Raji (cell line): ENCODE data around the gene TCEAL5.

ENCODE experiments used
- POLR2A ChIP-seq: IDR thresholded peaks from 2 replicates; pipeline ENCODE4 v1.6.1; 2011; ENCODE audit warnings: low read depth, low read length, control low read depth; ENCODE audit not compliant: insufficient read depth

TCEAL5 gene, protein sequence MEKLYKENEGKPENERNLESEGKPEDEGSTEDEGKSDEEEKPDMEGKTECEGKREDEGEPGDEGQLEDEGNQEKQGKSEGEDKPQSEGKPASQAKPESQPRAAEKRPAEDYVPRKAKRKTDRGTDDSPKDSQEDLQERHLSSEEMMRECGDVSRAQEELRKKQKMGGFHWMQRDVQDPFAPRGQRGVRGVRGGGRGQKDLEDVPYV

DNA sequence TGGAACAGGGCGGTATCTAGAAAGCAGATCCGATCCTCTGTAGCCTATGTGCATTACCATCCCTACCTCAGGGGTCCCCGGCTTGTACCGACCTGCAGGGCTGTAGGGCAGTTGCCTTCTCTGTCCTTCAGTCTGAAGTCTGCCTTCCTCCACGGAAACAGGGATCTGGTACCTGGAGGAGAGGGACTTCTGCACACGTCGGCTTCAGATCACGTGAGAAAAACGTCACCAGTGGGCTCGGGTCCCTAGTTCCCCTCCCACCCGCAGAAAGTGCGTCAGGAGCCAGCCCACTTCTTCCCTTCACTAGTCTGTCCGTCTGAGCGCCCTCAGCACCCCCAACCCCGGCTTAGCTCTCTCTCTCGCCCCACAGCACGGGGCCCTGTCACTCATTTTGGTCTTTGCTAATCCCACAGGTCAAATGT lies at the start of gene TCEAL5:
Gene TCEAL5, minus strand, starts transcription at position 170 of the 422 bp plus-strand sequence. CDS start 2,187 bp downstream, outside the sequence.
- TF ChIP-seq POLR2A: no peak

DNA sequence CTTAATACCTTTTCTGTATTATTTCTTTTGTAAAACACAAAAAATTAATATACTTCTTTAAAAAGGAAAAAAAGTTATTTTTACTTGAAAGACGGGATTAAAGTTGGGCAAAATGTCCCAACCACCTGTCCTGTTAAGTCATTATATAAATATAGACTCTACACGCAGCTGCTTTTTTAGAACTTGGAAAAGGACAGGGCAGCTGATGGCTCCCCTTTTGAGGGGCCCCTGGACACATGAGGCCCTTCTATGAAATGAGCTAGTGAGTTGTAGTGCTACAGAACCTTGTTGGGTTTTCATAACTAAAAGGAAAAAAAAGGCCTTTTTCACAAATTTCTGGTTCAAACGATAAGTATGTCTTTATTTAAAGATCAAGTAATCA lies 34.8 kb upstream of the TCEAL5 start:
- no peak for TF ChIP-seq POLR2A

DNA sequence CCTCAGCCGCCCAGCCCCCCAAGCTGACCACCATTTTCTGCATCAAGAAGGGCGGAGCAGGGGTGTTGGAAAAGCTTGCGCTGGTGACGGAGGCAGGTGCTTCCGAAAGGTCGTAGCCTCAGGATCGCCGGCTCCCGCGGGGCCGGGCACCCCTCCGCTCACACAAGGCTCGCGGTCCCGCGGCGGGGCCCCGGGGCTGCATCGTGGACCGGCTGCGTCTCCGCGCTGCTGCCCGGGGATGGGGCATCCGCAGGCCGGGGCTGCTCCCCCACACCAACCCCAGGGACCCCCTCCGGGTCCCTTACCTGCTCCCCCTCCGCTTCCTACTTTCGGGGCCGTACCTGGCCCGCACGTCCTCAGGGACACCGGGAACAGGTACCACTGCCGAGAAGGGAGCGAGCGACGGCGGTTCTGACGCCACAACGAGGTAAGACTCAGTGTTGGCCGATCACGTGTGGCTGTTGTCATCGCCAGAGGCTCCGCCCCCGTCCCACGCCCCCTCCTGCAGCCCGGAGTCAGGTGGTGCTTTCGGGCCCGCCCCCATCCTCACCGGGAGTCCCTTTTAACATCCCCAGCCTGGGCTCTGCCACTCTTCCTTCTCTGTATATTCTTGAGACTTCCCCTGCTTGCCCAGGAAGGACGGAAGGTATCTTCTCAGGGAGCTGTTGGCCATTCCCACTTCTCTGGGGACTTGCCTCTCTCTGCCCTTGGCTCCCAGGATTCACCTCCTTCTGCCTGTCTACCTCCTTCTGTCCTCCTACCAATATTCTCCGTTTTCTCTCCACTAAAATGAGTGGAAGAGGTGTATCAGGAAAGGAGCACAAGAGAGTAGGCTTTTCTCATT lies 34.2 kb upstream of the TCEAL5 start, which contains the start of gene BEX2:
Gene BEX2, minus strand, starts transcription at position 436 of the 844 bp plus-strand sequence. CDS start 1,014 bp downstream, outside the sequence.
- TF ChIP-seq POLR2A: no peak

DNA sequence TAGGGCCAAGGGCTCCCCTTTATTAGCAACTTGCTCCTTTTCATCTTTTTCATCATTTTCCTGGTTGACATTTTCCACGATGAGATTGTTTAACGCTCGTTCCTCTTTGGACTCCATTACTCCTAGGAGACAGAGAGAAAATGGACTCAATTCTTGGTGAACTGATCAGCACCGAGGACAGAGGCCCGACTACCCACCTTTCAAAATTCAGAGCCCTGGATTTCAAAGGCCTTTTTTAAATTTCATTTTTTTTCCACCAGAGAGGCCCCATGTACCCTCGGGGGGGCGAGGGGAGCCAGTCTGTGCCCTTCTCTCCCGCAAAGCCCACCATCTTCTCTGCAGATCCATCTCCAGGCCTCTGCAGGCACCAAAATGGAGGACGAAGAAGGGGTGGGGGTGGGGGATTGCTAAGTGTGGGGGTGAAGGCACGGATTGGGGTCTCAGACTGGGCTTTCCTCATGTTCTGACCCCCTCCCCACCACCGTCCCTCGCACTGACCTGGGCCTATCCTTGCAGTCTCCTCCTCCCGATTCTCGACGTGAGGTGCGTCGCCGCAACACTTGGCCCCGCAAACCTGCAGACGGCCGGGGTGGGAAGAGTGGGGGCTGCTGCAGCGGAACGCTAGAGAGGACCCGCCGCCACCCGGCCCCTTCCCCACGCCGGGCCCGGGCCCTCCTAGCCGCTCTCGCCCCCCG lies 33.5 kb upstream of the TCEAL5 start:
- no peak for TF ChIP-seq POLR2A

DNA sequence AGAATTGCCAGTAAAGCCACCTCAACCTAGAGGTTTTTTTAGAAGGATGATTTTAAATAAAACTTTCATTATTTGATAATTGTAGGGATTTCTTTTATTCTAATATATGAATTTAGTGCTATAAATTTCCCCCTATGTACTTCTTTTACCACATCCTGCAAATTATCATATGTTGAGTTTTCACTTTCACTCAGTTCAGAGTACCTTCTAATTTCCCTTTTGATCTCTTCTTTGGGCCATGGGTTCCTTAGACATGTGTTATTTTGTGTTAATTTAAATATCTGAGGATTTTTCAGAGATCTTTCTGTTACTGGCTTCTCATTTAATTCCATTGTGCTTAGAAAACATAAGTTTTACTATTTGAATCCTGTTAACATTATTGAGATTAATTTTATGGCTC lies 28.2 kb upstream of the TCEAL5 start:
- TF ChIP-seq POLR2A: no peak

DNA sequence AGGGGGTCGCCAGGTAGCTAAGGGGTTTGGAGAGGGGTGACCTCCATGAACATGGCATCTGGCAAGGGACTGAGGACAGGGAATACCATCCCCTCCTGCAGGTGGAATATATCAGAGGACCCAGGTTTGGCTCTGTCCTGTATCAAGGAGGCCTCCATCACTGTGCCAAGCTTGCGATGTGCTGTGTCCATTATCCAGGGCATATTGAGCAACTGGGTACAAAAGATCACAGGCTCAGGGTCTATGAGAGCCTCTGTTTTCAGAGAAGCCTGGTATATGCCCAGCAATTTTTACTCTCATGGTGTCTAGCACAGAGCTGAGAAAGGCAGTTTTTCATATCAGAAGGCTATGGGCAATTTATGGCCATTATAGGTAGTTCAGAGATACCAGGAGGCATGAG lies 16.6 kb upstream of the TCEAL5 start:
- no peak for TF ChIP-seq POLR2A

DNA sequence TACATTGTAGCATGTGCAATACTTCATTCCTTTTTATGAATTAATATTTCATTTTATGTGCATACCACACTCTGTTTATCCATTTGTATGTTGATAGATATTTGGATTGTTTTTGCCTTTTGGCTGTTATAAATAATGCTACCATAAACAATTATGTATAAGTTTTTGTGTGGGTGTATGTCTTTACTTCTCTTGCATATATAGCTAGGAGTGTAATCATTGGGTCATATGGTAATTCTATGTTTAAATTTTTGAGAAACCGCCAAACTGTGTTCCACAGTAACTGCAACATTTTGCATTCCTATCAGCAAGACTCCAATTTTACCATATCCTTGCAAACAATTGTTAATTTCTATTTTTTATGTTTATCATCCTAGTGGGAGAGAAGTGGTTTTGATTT lies 3.1 kb upstream of the TCEAL5 start:
- TF ChIP-seq POLR2A: no peak

DNA sequence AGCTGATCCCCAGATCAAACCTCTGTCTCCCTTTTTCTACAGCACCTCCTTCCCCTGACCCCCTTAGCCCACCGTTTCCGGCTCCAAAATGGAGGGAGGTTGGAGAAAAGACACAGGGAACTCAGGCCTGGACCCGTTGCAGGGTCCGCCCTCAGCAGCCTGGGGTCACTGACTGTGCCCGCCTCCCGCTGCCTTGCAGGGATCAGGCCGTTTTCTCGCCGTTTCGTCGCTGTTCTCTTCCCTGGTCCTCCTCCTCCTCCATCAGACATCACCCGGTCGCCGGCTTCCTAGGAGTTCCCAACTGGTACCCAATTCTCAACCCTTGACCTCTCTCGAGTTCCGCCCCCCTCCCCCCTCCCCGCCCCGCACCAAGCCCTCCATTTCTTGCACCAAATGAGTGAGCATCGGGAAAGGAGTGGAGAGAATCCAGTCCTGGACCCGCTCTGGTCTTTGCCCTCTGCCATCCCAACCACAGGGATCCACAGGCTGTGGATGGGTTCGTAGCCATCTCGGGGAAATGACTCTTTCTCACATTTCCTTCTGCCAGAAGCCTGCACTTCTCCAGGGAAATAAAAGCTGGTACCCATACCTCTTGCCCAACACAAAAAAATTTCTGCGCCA lies 493 bp downstream of the TCEAL5 start:
- TF ChIP-seq POLR2A: no peak

DNA sequence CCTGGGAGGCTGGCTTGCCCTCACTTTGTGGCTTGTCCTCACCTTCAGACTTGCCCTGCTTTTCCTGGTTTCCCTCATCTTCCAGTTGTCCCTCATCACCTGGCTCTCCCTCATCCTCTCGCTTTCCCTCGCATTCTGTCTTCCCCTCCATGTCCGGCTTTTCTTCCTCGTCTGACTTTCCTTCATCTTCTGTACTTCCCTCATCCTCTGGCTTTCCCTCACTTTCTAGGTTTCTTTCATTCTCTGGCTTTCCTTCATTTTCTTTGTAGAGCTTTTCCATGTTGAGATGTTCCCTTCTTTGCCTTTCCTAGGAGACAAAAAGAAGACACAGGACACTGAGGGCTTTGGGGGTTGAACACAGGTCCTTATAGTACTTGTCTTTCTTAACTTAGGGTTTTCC lies 2.3 kb downstream of the TCEAL5 start:
- TF ChIP-seq POLR2A: no peak

DNA sequence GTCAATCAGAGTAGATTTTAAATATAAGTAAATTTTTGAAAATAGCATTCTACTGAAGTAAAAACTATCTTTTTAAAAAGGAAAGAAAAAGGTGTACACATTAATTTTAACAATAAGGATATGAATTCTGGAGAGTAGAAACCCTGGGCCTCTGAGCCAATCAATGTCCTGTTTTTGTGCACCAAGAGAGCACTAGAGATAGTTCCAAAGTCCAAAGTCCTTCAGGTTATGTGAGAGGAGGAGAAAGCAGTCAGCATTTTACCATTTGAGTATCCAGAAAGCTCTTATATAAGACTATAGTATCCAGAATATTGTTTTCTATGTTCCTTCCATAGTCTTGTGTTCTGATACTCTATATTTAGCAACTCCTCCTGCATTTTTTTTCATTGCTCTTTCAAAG lies 18.3 kb downstream of the TCEAL5 start:
- TF ChIP-seq POLR2A: no peak

DNA sequence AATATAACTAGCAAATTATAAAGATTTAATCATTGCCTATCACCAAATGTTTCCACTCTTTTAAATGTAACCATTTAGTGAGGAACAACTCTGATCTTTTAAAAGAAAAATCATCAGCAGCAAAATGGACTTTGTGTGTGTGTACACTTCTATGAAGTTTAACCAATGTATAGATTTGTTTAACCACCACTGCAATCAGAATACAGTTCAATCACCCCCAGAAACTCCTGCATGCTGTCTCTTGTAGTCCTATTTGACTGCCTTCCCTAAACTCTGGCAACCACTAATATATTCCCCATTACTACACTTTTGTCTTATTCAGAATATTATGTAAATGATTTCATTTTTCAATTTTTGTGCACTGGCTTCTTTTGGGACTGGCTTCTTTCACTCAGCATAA lies 19.9 kb downstream of the TCEAL5 start:
- TF ChIP-seq POLR2A: no peak

DNA sequence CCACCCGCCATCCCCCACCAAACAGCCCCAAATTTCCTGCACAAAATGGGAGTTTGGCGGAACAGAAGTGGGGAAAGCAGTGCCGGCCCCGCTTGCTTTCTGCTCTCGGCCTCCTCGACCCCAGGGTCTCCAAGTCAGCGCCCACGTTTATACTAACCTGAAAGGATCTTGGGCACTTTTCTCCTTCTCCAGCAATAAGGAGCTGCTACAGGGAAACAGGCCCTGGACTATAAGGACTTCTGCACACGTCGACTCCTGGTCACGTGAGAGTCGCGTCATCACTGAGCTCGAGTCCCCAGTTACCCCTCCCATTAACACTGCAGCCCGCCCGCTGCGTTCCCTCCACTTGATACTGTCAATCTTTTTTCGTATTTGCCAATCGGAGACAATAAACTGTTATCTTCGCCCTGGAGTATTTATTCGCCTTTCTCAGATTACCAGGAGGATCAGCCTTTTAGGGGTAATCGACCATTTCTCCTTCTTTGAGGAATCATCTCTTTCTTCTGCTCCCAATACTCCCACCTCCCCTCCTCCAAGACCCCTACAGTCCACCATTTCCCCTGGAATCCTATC lies 21.5 kb downstream of the TCEAL5 start, which contains the start of gene TCEAL8:
Gene TCEAL8, minus strand, starts transcription at position 235 of the 573 bp plus-strand sequence. CDS start 1,176 bp downstream, outside the sequence.
- TF ChIP-seq POLR2A: no peak

DNA sequence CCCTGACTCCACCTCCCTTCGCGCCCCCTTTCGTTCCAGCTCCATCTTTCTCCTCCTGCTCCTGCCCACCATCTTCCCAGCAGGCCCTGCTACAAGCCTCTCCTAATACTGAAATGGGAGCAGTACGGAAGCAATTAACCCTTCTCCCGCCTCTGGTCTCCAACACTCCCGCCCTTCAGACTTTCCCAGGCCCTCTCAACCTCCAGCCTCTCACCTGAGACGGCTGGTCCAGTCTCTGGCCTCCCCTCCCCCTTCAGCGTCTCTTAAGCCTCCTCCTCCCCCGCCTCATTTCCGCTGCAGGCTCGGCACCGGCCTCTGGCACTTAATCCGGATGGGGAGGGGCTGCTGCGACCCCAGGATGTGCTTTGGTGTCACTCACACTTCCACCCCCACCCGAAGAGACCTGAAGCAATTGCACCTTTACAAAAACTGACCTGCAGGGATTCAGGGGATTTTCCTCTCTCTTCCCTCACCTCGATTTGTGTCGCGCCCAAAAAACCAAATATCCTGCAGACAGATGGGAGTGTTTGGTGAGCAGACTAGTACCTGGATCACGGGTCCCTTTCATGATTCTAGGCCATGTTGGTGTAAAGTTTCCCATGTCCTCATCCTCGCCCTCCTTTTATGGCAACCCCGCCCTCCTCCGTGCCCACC lies 22.3 kb downstream of the TCEAL5 start:
- TF ChIP-seq POLR2A: no peak

DNA sequence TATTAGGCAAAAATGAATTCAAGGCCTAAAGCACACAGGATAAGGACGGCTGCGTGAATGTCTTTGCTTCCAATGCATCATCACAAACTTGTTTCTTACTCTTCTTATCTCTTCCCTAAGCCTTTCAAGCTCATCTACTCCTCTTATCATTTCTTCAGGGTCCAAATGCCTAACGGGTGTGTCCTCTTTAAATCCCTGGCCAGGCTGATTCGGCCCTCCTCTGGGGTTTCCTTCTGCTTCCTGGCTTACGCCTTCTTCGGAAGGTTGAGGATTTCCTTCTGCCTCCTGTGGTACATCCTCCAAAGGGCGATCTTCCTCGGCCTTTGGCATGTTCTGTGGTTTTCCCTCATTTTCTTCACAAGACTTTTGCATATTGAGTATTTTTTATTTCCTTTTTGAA lies 22.9 kb downstream of the TCEAL5 start:
- no peak for TF ChIP-seq POLR2A
